ENCODE results near the gene ECE2. TPM values are rescaled to one million over a fixed set of nuclear protein-coding genes. Genes with fewer than 3 reads are reported as not detected.

Gene ECE2
- polyA plus RNA-seq, 1 of the 3 experiments (the other 2 are of a cell fraction) = 0.03 TPM

- Histone ChIP-seq H3K27me3 (ENCODE audit: insufficient read depth) (no peaks in the 10 kb centered on the region), H3K27ac (ENCODE audit: low read depth in 2 of 2, low read length in 1 of 2) (peak overlapping the region in 1 of 2 experiments; percentile 86; a peak in 1 of 4 replicates), H3K36me3 (replicated peaks in 1 of 2; ENCODE audit: control insufficient read depth in 1 of 2, insufficient read depth in 2 of 2, low read length in 1 of 2) (peaks cover 27 to 29% of the 10 kb centered on the region in 2 experiments), H3K4me3 (ENCODE audit: low read depth in 2 of 2, low read length in 1 of 2) (peak overlapping the region; percentile 64 to 70), H3F3A (replicated peaks; ENCODE audit: insufficient read depth) (peaks cover 36% of the 10 kb centered on the region), H3K4me1 (ENCODE audit: control insufficient read depth in 1 of 2, insufficient read depth in 2 of 2, low read depth in 1 of 2, low read length in 1 of 2) (peaks cover 31 to 38% of the 10 kb centered on the region in 2 experiments; a peak in 3 of 4 replicates), H3K9me3 (no peaks in the 10 kb centered on the region), H4K20me1 (ENCODE audit: insufficient read depth) (peaks cover 59% of the 10 kb centered on the region), H3K9ac (peak overlapping the region; percentile 94; the same call in 1 of the 2 replicates), H3K9me2 (no peaks in the 10 kb centered on the region), H2AFZ (ENCODE audit: low read depth) (no peak overlapping the region), H3K79me2 (ENCODE audit: insufficient read depth) (peaks cover 70% of the 10 kb centered on the region), H3K4me2 (peak overlapping the region; percentile 99)
- DNase-seq = no peak
- WGBS (ENCODE audit: low lambda C conversion rate) = 82% methylated on average over 7 of the region's 7 CpGs
- CTCF ChIA-PET = no interaction called here
- no peak for TF ChIP-seq RFX5 (IDR thresholded peaks at IDR 0.05; ENCODE audit: low read length)
- TF ChIP-seq TAF1 (IDR thresholded peaks at IDR 0.05; ENCODE audit: borderline replicate concordance, low read depth, low read length) = no peak
- no peak for TF ChIP-seq USF1 (IDR thresholded peaks at IDR 0.05; ENCODE audit: borderline replicate concordance, low read depth)
- TF ChIP-seq FOXJ3 (CRISPR knock-in tag; IDR thresholded peaks at IDR 0.05) = no peak
- no peak for TF ChIP-seq EP300 (IDR thresholded peaks at IDR 0.05; ENCODE audit: borderline replicate concordance in 1 of 2, low read depth in 1 of 2, low read length in 1 of 2)
- TF ChIP-seq CHD2 (IDR thresholded peaks at IDR 0.05; ENCODE audit: low read length, partially characterized antibody) = no peak
- TF ChIP-seq MEF2A (IDR thresholded peaks at IDR 0.05; ENCODE audit: borderline replicate concordance, low read depth) = no peak
- no peak for TF ChIP-seq CTCF (IDR thresholded peaks at IDR 0.05)
- TF ChIP-seq, protein P1, sequence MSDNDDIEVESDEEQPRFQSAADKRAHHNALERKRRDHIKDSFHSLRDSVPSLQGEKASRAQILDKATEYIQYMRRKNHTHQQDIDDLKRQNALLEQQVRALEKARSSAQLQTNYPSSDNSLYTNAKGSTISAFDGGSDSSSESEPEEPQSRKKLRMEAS (IDR thresholded peaks at IDR 0.05; ENCODE audit: low read depth) = no peak
- no peak for TF ChIP-seq RCOR1 (IDR thresholded peaks at IDR 0.05; ENCODE audit: low read length)
- no peak for TF ChIP-seq GATA2 (CRISPR knock-in tag; IDR thresholded peaks at IDR 0.05)
- TF ChIP-seq MXI1 (IDR thresholded peaks at IDR 0.05; ENCODE audit: low read depth, low read length) = no peak
- POLR2A ChIA-PET = interaction anchor here (2.2 to 2.3 kb wide), 2 partner anchors 10 to 21 kb away, joined by 5 to 8 read pairs; partner anchors contain the start of gene FAM131A
Observed at GRCh38 chr3:184316792-184317191, 41.0 kb downstream of the ECE2 start.

GRCh38 chr3:184317201-184317600 is 41.4 kb downstream of the ECE2 start:
- ChIA-PET POLR2A (interaction anchor here (2.3 kb wide), 1 partner anchor 10 kb away, joined by 5 read pairs; no protein-coding TSS in a partner anchor), CTCF (interaction anchor here (0.8 kb wide), 1 partner anchor 11 kb away, joined by 3 read pairs; no protein-coding TSS in a partner anchor)
- Histone ChIP-seq H3K9me3 (no peaks in the 10 kb centered on the region), H3F3A (replicated peaks; ENCODE audit: insufficient read depth) (peaks cover 35% of the 10 kb centered on the region), H3K27me3 (ENCODE audit: insufficient read depth) (no peaks in the 10 kb centered on the region), H3K79me2 (ENCODE audit: insufficient read depth) (peaks cover 74% of the 10 kb centered on the region), H3K27ac (ENCODE audit: low read depth in 2 of 2, low read length in 1 of 2) (peak overlapping the region in 1 of 2 experiments; percentile 89; a peak in 2 of 4 replicates), H4K20me1 (ENCODE audit: insufficient read depth) (peaks cover 63% of the 10 kb centered on the region), H3K4me2 (peak overlapping the region; percentile 99), H2AFZ (ENCODE audit: low read depth) (no peak overlapping the region), H3K9ac (no peak overlapping the region), H3K36me3 (replicated peaks in 1 of 2; ENCODE audit: control insufficient read depth in 1 of 2, insufficient read depth in 2 of 2, low read length in 1 of 2) (peaks cover 31 to 33% of the 10 kb centered on the region in 2 experiments), H3K9me2 (no peaks in the 10 kb centered on the region), H3K4me1 (ENCODE audit: control insufficient read depth in 1 of 2, insufficient read depth in 2 of 2, low read depth in 1 of 2, low read length in 1 of 2) (peaks cover 31 to 38% of the 10 kb centered on the region in 2 experiments; a peak in 3 of 4 replicates), H3K4me3 (ENCODE audit: low read depth in 2 of 2, low read length in 1 of 2) (peak overlapping the region in 1 of 2 experiments; percentile 70; a peak in 1 of 4 replicates)
- TF ChIP-seq FOXJ3 (CRISPR knock-in tag; IDR thresholded peaks at IDR 0.05) (no peak), REST (IDR thresholded peaks at IDR 0.05; ENCODE audit: low read depth, low read length) (no peak), NRF1 (IDR thresholded peaks at IDR 0.05; ENCODE audit: low read depth, low read length) (no peak), RCOR1 (IDR thresholded peaks at IDR 0.05; ENCODE audit: low read length) (no peak), RAD21 (IDR thresholded peaks at IDR 0.05; ENCODE audit: low read length) (no peak), EP300 (IDR thresholded peaks at IDR 0.05; ENCODE audit: borderline replicate concordance in 1 of 2, low read depth in 1 of 2, low read length in 1 of 2) (no peak)
- TF ChIP-seq, protein P2, sequence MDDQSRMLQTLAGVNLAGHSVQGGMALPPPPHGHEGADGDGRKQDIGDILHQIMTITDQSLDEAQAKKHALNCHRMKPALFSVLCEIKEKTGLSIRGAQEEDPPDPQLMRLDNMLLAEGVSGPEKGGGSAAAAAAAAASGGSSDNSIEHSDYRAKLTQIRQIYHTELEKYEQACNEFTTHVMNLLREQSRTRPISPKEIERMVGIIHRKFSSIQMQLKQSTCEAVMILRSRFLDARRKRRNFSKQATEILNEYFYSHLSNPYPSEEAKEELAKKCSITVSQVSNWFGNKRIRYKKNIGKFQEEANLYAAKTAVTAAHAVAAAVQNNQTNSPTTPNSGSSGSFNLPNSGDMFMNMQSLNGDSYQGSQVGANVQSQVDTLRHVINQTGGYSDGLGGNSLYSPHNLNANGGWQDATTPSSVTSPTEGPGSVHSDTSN (IDR thresholded peaks at IDR 0.05) = no peak
- WGBS (ENCODE audit: low lambda C conversion rate) = 91% methylated on average over 5 of the region's 5 CpGs
- no peak for DNase-seq

Measured in SK-N-SH (cell line).